Activated gamma-delta T cell treated with Interleukin-2 at 50 U/mL for 16 hours (primary cell): Measurements from ENCODE around the gene CLPSL2.
A peak's percentile ranks its signal among the peaks of the same experiment; 100 is the strongest.
"Not testable (repeated sequence)": the region's sequence is repeated elsewhere in the genome, so short reads cannot be mapped to it uniquely, and the experiment has no call there.

Experiments
- DNase-seq: peaks from one replicate; pipeline ENCODE4 v3.0.0-alpha.2; 2020

CLPSL2 gene

GRCh38 chr6:35776364-35777215 is at the start of gene CLPSL2:
CLPSL2 (plus strand) TSS chr6:35776598; CDS start chr6:35776619, 21 bp downstream.
- no peak for DNase-seq

DNA sequence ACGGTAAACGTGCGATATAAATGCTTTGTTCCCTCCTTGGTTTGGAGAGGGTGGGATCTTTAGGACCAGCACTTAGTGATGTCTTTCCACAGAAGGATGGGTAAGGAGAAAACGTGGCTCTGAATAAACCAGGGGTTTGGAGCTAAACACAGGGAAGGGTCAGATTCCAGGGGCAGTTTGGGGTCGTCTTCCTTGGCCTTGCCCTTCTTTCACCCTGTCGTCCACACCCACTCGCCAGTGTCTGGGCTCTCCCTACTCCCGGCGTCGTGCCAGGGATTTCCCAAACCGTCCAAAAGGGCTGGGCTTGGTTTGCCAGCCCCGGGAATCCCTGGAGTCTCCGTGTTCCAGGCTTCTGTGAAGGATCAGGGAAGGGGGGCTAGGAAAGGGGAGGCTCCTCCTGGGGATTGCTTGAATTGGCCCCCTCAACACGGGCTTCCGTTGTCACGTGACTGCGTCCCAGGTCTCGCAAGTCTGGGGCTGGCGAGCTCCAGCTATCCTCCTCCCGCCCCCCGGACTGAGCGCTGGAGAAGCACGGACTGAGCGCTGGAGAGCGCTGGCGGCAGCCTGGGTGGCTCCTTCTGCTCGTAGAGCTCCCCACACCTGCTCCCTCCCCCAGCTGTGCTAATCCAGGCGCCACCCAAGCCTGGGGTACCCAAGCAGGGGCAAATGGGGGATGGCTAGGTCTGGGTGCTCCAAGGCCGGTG is 49.0 kb upstream of the CLPSL2 start:
- DNase-seq = no peak

- DNase-seq = peak; percentile 88
Observed at GRCh38 chr6:35727935-35728682, 48.3 kb upstream of the CLPSL2 start.

GRCh38 chr6:35728683-35729678 is 47.4 kb upstream of the CLPSL2 start:
- DNase-seq = peak; percentile 42

DNA sequence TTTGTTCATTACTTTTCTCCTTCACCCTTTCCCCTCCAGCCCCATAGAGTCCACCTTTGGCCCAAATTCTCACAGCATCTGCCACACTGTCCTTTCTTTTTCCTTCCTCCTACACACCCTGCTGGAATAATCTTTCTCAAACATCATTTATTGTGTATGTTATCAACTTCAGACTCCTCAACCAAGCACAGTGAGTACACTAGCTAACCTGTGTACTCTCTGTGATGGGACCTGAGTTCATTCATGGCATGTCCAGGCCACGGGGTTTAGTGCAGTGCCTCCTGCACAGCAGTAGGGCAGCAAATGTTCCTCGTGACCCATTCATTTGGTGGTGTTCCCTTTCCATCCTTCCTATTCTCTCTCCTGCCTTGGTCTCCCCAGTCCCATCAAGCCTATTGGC is 46.7 kb upstream of the CLPSL2 start:
- DNase-seq = no peak

- DNase-seq = no peak
Observed at GRCh38 chr6:35730745-35731413, 45.5 kb upstream of the CLPSL2 start.

GRCh38 chr6:35731414-35731735 is 45.0 kb upstream of the CLPSL2 start:
- peak; percentile 92 for DNase-seq

GRCh38 chr6:35731736-35732532 is 44.5 kb upstream of the CLPSL2 start:
- DNase-seq = peak; percentile 95

GRCh38 chr6:35733633-35734032 is 42.8 kb upstream of the CLPSL2 start:
- no peak for DNase-seq

DNA sequence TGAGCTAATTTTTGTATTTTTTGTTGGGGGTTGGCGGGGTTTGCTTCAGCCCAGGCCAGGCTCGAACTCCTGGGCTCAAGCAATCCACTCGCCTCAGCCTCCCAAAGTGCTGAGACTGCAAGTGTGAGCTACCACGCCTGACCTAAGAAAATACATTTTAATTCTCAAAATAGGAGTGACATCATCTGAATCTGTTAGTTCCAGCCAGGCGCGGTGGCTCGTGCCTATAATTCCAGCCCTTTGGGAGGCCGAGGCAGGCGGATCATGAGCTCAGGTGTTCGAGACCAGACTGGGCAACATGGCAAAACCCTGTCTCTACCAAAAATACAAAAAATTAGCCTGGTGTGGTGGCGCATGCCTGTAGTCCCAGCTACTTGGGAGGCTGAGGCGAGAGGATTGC is 42.1 kb upstream of the CLPSL2 start:
- not testable (repeated sequence) for DNase-seq

DNA sequence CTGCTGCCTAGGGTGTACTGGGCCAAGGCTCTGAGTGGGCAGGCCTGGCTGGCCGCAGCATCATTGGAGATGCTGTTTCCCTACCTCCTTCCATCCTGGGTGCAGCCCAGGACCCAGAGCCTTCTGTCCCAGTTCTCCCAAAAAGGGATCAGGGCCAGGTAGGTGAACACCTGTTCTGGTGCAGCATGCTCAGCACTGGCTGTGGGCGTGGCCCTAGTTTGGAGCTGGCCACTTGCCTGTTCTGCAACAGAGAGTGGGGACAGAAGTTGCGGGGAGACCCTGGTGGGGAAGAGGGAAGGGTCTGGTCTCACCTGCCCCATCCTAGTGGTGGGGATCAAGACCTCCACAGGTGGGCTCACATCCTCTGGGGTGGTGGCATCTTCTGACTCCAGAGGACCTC is 40.9 kb upstream of the CLPSL2 start:
- DNase-seq = no peak

DNA sequence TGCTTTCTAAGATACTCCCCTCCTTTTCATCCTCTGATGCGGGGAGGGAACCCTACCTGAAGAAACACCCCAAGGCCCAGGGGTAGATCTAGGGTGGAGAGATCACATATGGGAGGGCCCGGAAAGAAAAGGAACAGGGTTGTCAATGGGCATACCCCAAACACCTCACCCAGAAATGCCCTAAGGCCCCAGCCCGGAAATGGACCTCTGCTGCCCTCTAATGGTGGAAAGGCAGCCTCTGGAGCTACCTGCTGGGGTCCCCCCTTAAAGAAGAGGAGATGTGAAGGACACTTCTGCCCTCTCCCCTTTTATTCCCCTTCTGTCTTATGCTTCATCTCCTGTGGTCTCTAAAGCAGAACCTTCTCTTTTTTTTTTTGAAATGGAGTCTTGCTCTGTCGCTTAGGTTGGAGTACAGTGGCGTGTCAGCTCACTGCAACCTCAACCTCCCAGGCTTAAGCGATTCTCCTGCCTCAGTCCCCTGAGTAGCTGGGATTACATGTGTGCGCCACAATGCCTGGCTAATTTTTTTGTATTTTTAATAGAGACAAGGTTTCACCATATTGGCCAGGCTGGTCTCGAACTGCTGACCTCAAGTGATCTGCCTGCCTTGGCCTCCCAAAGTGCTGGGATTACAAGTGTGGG is 40.0 kb upstream of the CLPSL2 start:
- peak; percentile 89 for DNase-seq

- DNase-seq = no peak
Observed at GRCh38 chr6:35736982-35737412, 39.4 kb upstream of the CLPSL2 start, which contains the start of gene ARMC12. ARMC12 (plus strand) TSS chr6:35737032; CDS start chr6:35737109, 77 bp downstream.

GRCh38 chr6:35737413-35738211 is 38.8 kb upstream of the CLPSL2 start:
- no peak for DNase-seq

GRCh38 chr6:35739645-35740524 is 36.5 kb upstream of the CLPSL2 start:
- no peak for DNase-seq

DNA sequence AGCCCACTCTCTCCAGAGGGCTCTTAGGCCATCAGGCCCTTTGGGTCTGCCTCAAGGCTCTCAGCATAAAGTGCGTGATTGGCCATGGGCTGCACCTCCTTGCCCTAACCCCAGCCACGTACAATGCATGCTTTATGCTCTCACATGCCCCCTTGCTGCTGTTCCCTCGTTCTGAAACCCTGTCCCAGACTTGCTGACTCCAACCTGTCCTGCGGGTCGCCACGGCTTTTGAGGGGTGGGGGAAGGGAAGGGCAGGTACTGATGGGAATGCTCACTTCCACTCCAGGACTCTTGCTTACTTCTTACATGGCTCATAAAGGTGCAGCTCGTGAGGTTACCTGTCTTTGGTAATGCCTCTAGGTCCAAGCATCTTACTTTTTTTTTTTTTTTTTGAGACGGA is 33.6 kb upstream of the CLPSL2 start:
- no peak for DNase-seq

- no peak for DNase-seq
Observed at GRCh38 chr6:35745509-35745908, 30.9 kb upstream of the CLPSL2 start.

- DNase-seq = no peak
Observed at GRCh38 chr6:35746516-35746915, 29.9 kb upstream of the CLPSL2 start.
